Measurements from ENCODE around the gene NOS1AP.

NOS1AP gene

DNA sequence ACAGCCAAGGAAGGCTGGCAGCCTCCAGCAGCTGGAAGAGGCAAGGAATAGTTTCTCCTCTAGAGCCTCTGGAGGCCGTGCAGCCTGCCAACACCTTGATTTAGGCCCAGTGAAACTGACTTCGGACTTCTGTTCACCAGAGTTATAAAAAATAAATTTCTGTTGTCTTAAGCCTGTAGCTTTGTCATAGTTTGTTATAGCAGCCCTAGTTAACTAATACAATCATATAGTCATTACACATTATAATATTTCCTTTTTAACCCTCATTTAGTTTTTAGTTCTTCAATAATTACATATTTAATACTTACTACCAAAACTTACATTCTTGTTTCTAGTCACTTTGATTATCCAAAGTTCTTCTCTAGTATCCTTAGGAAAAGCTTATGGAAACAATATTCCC lies 20.3 kb downstream of the NOS1AP start:
- no peak for DNase-seq (ENCODE audit: low read depth)

DNA sequence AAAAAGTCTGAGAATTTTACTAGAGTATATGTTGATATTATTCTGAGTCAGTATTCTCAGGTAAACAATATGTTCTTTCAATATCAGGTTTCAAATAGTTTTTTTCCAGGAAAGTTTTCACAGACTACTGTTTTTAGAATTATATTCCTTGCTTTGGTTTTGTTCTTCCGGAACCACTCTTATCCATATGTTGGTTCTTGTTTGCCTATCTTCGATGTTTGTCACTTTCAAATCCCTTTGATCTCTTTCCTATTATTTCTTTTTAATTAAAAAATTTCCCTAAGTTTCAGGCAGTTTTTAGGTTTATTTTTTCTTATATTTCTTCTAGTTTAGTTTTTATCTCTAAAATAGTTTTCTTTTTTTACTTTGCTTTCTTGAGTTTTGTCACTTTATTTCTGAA lies 20.9 kb downstream of the NOS1AP start:
- no peak for DNase-seq (ENCODE audit: low read depth)

DNA sequence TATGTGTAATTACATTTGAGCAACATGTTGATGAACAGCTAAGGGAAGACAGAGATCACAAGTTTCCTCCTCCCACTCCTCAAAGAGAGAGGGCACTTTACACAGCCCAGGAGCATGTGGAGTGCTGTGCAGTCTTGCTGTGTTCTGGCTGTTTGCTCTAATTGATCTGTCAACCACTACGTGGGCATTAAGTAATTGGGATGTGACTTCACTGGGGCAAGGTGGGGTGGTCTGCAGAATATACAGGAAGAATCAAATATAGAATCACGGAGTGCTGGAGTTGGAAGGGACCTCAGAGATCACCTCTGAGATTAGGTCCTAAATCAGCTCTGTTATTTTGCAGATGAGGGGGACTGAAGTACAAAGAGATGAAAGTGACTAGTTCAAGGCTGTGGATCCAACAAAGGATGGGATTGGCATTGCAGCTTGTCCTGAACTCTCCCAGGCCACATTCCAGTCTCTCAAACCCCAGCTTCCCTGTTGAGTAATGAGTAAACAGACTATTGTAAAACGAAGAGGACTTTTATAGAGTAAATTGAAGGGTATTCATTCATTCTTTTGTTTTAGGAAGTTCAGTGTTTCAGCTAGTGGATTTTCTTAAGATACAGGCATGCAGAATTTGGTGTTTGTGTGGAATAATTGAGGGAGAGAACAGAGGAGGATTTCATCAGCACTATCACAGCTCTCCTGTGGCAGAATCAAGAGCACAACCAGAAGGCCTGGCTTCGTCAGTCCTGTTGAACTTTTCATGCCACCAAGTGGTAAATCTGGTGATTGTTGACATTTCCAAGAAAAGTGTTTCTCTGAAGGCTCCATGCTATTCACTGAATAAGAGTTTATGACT lies 22.4 kb downstream of the NOS1AP start:
- no peak for DNase-seq (ENCODE audit: low read depth)

DNA sequence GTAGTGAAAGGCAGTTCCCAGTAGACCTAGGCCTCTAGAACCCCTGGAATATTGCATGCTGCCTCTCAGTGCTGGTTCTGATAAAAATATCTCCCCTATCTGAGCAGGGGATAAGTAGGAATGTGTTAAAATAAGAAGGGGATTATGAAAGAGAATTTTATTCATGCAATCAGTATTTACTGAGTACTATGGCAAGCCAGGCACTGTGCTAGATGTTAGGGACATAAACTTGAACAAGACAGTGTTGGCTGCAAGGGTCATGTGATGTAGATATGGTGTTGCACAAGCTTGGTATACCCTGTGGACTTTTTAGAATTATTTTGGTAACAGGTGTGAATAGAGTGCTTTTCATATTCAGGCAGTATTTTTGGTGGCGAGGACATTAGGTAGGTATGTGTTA lies 23.6 kb downstream of the NOS1AP start:
- DNase-seq (ENCODE audit: low read depth): no peak

DNA sequence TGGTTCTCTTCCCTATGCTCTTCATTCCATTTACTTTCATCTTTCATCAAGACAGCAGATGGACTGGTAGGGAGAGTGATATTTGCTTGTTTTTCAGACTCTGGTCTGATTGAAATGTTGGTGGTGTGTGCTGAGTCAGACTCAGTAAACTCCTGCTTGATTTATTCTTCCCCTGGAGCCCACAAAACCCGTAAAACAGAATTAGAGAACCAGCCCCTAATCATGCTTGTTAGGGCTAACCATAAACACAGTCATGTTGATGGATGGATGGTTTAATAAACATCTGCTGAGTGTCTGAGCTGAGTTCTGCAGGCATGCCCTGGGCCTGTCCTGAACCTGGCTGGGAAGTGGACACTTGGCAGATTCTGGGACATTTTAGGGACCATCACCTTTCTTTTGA lies 24.8 kb downstream of the NOS1AP start:
- DNase-seq (ENCODE audit: low read depth): no peak

DNA sequence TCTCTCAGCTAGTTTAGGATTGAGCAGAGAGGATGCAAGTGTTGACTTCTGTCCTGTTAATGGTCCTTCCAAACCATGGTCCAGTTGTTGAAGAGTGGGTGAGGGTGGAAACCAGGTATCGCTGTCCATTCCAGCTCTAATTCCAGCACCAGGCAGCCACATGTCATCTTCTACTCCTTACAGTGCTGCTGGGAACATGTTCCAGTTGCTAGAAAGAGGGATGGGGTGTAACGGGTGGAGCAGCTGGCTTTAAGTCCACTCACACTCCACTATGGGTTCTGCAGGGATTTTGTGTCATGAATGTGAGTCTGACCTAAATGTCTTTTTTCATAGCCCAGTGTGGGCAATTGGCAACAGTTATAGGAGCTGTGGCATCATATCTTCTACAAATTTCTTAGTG lies 25.2 kb downstream of the NOS1AP start:
- DNase-seq (ENCODE audit: low read depth): no peak

DNA sequence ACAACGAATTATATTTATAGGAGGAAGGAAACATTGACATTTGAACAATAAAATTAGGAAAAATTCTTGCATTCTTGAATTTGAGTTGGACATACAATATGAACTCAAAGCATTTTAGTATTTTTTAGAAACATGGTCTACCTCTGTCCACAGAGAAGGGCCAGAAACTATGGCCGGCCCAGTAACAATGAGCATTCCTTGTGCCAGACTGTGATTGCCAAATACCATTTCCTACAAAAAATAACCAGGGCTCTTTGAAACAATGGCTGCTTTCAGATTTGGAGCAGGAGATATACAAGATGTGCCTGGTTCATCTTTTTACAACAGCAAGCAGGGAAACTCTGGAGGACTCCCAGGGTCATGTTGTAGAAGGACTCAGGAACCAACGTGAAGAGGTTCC lies 38.4 kb downstream of the NOS1AP start:
- no peak for DNase-seq (ENCODE audit: low read depth)

DNA sequence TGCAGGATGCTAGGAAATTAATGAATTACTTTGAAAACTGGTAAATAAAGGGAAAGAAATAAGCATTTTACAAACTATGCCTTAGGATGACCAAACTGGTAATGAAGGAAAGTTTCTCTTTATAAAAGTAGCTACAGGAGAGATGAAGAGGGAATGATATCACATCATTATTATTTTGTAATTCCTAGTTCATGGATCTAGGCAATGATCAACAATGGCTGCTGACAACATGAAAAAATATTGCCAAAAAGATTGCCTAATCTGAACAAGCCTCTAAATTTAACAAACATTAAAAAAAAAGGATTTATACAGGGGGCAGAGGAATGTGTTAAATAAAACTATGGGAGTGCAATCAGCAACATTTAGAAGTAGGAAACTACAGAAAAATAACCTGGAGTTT lies 38.9 kb downstream of the NOS1AP start:
- no peak for DNase-seq (ENCODE audit: low read depth)

DNA sequence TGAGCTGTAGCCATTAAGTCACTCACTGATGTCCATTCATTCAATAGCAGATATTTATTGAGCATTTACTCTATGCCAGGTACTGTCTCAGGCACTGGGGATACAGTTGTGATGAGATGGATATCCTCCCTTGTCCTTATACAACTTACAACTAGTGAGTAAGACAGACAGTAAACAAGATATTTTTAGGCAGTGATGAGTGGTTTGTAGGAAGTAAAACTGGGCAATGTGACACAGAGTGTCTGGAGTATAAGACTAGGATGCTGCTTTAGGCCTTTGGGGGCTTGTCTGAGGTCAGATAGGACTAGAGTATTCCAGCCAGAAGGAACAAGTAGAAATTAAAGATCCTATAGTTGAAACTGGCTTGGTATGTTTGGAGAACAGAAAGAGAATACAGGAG lies 41.4 kb downstream of the NOS1AP start:
- no peak for DNase-seq (ENCODE audit: low read depth)

DNA sequence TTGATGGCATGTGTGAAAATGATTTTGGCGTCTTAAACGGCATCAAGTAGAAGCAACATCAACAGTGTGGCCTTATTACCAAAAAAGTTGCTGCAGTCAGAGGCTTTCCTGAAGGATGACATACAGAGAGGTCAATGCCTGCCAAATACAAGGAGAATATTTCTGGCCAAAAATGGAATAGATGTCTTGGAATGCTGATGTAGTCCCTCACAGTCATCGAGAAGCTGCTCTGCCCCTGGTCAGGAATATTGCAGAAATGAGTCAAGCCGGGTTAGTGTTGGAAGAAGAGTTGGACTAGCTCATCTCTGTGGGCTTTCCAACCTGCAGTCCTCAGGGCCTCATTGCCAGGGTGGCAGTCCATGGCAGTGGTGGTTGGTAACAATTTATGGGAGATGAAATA lies 42.1 kb downstream of the NOS1AP start:
- DNase-seq (ENCODE audit: low read depth): no peak

DNA sequence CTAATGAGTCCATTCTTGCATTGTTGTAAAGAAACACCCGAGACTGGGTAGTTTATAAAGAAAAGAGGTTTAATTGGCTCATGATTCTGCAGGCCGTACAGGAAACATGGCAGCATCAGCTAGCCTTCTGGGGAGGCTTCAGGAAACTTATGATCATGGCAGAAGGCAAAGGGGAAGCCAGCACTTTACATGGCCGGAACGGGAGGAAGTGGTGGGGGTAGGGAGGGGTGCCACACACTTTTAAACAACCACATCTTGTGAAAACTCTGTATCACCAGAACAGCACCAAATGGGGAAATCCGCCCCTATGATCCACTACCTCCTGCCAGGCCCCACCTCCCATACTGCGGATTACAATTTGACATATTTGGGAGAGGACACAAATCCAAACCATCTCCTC lies 43.9 kb downstream of the NOS1AP start:
- DNase-seq (ENCODE audit: low read depth): no peak

DNA sequence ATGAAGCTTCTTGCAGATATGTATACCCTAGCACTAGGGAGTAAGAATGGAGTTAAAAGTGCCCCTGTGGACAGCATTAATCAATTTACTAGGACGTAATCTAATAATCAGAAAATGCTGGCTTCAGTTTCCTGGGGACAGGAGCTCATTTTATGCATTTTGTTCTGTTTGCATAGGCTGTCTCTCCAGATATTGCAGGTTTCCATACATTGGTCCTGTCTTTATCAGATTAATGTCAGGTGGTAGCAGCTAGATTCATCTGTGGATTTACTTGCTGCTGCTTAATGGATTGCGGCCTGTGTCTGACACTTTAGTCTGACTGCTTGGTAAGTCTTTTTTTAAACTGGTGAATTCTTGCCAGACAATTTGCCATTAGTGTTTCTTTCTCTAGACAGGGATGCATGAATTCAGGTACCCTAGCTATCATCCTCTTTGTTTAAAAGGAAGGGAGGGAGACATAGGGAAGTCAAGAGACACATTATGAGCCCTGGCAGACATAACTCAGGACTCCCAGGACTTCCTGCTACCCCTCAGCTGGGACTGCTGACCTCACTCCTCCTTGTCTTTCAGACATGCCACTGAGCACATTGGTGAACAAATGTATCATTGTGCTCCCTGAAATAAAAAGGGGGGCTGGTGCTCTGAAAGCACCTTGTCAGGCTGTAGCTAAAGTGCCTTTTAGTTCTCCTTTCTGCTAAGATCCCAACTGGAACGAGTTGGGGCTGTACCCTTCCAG lies 47.7 kb downstream of the NOS1AP start:
- no peak for DNase-seq (ENCODE audit: low read depth)

DNA sequence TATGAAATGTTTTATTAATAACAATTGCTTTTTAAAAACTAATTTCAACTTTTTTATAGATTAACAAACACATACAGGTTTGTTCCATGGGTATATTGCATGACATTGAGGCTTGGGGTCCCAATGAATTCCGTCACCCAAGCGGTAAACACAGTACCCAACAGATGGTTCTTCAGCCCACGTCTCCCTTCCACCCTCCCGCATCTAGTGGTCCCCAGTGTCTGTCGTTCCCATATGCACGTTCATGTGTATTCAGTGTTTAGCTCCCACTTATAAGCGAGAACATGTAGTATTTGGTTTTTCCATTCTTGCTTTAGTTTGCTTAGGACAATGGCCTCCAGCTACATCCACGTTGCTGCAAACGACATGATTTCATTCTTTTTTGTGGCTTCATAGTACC lies 48.6 kb downstream of the NOS1AP start:
- no peak for DNase-seq (ENCODE audit: low read depth)

DNA sequence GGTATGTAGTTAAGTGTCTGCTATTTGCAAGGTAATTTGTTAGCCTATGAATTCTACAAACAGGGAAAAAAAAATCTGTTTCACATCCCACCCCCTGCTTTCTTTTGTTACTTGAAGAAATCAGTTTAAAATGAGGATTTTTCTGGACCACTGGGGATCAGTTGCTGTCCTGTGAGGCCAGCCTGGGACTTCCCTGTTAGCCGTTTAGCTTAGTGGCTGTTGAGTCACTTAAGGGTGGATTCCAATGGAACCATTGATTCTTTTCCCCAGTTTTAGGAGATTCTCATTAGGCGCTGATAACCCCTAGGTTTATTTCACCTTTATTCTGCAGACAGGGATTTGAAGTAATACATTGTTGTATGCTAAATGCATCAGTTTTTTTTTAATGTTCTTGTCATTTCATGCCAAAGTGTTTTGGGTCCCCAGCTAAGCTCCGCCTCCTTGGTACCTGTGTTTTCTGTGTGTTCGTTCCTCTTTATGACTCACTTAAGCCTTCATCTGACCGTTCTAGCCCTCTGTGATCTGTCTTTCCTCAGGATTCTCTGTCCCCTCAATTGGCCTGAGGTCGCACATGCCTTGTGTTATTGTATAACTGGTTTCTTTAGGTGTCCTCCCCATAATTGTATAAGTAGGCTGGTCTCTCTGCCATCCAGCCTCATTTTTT lies 59.3 kb downstream of the NOS1AP start:
- DNase-seq (ENCODE audit: low read depth): no peak

DNA sequence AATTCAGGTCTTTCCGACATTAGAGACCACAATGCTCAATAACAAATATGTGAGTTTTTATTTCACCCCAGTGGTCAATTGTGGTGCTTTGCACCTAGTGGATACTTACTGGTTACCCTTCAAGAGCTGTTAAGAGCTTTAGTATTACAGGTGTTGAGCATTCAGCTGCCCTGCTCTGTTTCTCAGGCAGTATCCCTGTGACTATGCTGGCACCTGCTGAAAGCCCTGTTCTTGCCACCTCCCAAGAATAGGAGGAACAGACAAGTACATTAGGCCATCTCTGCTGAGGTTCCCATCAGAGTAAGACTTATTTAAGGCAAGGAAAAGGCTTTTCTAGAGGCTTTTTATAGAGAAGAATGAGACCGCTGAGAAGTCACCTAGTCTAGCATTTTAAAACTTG lies 60.8 kb downstream of the NOS1AP start:
- DNase-seq (ENCODE audit: low read depth): no peak

DNA sequence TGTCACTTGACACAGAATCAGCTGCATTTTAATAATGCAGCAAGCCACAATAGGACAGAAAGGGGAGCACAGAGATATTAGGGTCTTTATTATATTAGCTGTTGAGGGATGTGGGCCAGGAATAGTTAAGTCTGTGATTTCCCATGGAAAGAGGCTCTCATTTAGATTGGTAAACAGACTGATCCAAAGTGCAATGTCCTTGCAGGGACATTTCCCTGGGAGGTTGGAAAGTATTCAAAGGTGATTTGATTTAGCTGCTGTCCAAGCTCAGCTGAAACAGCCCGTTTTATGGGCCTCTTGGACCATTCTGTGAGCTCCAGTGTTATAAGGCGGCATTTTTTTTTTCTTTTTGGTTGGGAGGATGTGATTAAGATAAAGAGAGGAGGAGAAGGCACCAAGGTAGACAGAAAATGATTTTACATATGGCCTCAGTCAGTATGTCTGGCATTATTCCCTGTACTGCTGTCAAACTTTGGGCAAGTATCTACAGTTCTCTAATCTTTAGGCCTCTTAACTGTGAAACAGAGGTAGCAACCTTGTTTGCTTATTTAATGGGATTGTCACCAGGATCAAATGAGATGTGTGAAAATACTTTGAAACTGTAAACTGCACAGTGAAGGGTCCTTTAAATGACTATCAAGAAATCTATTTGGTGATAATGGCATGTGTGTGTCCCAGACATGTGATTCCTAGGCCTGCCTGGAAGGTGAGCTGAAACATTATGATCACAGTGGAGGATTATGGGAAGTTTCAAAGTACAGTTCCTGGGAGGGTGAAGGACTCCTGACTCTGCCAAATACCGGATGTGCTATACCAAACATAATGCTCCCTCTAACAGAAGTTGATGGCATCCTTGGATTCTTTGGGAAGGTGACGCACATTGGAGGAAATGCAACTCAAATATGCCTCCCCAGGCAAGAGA lies 62.2 kb downstream of the NOS1AP start:
- DNase-seq (ENCODE audit: low read depth): no peak

DNA sequence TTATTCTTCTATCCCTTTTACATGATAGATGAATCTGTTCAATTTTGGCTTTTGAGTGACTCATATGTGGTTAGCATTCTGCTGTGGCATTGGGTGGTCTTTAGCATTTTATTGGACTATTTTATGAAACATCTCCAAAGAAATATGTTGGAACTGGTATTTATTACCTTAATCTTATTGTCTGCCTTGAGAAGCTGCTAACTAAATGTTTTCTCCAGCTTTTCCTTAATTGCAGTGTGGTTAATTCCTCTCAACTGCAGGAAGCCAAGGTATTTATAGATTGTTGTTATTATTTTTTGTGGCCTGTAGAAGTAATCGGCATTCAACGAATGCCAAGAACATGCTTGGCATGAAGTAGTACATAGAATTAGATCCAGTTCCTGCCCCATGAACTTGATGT lies 64.1 kb downstream of the NOS1AP start:
- no peak for DNase-seq (ENCODE audit: low read depth)

DNA sequence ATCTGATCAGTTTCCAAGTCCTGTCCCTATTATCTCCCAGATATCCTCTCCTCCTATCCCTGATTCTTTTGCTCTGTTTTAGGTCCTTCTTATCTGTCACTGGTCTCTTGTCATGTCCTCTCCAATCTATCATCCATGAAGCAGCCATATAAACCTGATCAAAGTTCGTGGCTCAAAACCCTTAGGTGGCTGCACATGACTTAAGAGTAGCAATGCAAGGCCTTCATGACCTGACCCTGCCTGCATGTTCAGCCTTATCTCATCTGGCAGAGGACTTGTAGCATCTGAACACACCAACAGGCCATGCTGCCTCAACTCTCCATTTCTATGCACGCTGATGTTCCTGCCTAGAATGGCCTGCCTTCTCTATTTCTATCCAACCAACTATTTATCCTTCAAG lies 65.2 kb downstream of the NOS1AP start:
- no peak for DNase-seq (ENCODE audit: low read depth)

DNA sequence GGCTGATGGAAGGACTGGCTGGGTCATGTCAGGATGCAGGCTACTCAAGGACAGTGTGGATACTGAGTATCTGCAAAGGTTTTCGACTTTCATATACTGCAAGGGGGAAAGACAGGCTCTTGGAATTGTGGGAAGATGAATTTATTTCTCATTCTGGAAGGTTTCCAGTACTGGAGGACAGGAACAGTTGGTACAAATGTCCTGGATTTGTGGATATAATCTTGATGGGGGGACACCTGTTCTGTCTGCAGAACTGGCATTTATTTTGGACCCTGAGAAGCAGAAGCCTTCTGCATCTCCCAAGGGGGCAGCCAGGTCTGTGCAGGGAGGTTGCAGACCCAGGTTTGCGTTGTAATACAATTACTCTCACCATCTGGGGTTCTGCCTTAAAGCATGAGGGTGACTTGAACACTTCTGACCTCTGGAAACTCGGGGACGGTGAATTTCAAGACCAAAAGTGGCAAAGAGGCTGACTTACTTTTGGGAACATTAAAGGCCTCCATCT lies 65.8 kb downstream of the NOS1AP start:
- no peak for DNase-seq (ENCODE audit: low read depth)

DNA sequence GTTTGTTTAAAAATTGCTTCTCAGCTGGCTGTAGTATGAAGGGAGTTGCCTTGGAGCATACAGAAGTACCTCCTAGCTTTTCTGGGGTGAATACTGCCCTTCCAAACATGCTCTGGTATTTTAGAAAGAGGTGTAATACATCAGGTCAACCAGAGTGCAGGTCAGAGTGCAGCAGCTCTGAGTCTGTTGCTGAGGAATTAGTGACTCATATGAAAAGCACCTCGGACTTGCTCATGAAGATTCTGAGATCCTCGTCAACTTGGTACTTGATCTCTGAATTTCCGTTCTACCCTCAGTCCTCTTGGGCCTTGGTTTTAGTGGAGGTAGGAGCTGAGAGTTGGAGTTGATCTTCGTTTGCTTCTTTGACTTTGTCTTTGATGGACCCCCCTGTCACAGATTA lies 67.3 kb downstream of the NOS1AP start:
- no peak for DNase-seq (ENCODE audit: low read depth)

DNA sequence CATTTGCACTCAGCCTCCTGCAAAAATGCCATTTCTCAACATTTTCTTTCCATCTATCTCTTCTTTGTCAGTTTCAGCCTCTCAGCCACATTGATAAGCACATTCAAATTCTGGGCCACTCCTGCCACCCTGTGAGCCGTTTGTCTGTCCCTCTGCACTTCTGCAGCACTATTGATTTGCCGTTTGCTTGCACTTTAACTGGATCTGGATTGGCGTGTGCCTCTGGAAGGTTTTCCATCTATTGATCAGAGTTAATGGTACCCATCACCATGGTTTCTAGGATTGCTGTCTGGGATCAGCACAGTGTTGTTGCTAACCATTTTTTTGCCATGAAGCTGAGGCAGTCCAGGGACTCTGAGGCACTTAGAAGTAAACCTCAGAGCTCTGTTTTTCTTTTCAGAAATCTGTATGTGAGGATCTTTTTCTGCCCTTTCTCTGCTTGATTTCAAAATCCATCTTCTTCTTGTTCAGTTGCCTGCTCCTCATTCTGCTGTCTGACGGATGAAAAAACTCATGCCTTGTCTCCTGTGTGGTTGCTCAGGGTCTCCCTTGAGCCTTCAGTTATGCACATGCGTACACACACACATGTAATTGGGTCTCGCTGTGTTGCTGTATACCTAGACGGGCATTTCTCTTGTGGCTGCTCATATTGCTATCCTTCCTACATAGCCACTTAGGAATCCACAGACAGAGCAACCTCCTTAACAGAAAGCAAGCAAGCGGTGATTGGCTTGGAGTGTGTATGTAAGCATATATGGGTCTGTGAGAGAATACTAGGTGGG lies 67.9 kb downstream of the NOS1AP start:
- DNase-seq (ENCODE audit: low read depth): no peak

All from activated T-cell treated with anti-CD3 and anti-CD28 coated beads for 48 hours (primary cell).